GM19395 (cell line): ENCODE measurements around the gene SIN3B.

Source experiments
- ATAC-seq: cut with Tn5 transposase; IDR thresholded peaks from one replicate; pipeline ENCODE4 v1.9.1; 2021; ENCODE audit warnings: mild to moderate bottlenecking, moderate library complexity; ENCODE audit not compliant: unreplicated experiment

Gene SIN3B

GRCh38 chr19:16825312-16826052, 3.7 kb upstream of the SIN3B start:
- no peak for ATAC-seq

GRCh38 chr19:16829822-16830289, 658 bp downstream of the SIN3B start:
- ATAC-seq: no peak

- no peak for ATAC-seq
These were observed 1.5 kb downstream of the SIN3B start for GRCh38 chr19:16830679-16831078.

GRCh38 chr19:16831531-16831930, 2.3 kb downstream of the SIN3B start:
- ATAC-seq: no peak

- ATAC-seq: no peak
These were observed 5.5 kb downstream of the SIN3B start for GRCh38 chr19:16834747-16835146.

- no peak for ATAC-seq
These were observed 7.2 kb downstream of the SIN3B start for GRCh38 chr19:16836115-16837034.

GRCh38 chr19:16837035-16837362, 7.8 kb downstream of the SIN3B start:
- ATAC-seq: no peak

GRCh38 chr19:16841391-16841926, 12.3 kb downstream of the SIN3B start:
- ATAC-seq: no peak

GRCh38 chr19:16846901-16847300, 17.7 kb downstream of the SIN3B start:
- no peak for ATAC-seq

- no peak for ATAC-seq
These were observed 18.2 kb downstream of the SIN3B start for GRCh38 chr19:16847430-16847829.

GRCh38 chr19:16849168-16849567, 20.0 kb downstream of the SIN3B start:
- no peak for ATAC-seq

GRCh38 chr19:16850133-16850532, 20.9 kb downstream of the SIN3B start:
- ATAC-seq: no peak

- no peak for ATAC-seq
These were observed 22.0 kb downstream of the SIN3B start for GRCh38 chr19:16851031-16851712.

GRCh38 chr19:16853066-16853465, 23.9 kb downstream of the SIN3B start:
- ATAC-seq: no peak

- no peak for ATAC-seq
These were observed 26.9 kb downstream of the SIN3B start for GRCh38 chr19:16856091-16856490.

- ATAC-seq: no peak
These were observed 30.4 kb downstream of the SIN3B start for GRCh38 chr19:16859626-16860025.

GRCh38 chr19:16860118-16860517, 30.9 kb downstream of the SIN3B start:
- ATAC-seq: no peak

- no peak for ATAC-seq
These were observed 31.8 kb downstream of the SIN3B start for GRCh38 chr19:16861011-16861410.

- no peak for ATAC-seq
These were observed 32.6 kb downstream of the SIN3B start for GRCh38 chr19:16861834-16862233.

- ATAC-seq: no peak
These were observed 33.7 kb downstream of the SIN3B start for GRCh38 chr19:16862826-16863415.

- ATAC-seq: no peak
These were observed 38.0 kb downstream of the SIN3B start for GRCh38 chr19:16867211-16867610.
